Measurements from ENCODE around the gene APOA1. TPM values are rescaled to one million over a fixed set of nuclear protein-coding genes. Genes with fewer than 3 reads are reported as not detected.

The APOA1 gene
- total RNA-seq, 2 experiments from 2014 or later: 0.47 to 0.77 TPM

DNA sequence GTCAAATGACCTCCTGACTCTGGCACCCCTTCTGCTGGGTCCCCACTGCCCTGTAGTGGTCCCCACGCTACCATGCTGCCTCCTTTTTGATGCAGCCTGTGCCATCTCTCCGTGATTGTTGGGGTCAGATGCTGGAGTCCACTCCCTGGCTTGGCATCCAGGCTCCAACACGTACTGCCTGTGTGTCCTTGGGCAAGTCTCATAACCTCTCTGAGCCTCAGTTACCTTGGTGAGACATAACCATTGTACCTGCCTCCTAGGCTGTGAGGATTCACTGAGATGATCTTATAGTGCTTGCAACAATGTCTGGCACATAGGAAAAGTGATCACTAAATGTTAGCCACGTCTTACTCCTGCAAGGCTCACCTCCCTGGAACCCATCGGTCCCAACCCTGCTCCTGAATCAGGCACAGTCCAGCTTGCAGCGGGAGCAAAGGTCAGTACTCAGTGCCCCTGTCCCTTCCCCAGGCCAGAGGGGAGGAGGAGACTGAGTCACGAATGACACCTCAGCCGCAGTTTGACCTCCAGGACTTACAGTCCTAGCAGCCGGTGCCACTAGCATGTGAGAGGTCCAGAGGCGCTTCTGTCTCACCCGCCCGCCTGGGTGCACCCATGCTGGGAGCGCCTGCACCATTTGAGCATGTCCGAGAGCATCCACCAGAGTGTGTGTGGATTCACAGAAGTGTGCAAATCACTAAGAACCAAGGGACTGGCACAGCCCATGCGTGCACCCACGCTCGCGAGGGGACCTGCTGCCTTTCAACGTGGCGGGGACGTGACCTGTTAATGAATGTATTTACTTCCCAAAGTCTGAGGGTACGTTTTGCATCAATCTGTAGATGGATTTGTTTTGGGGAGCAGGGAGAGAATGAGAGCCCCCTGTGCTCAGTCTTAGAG, 11.3 kb downstream of the APOA1 start:
- intact Hi-C loops (cut with DNase I, micrococcal nuclease): no loop called here
- Histone ChIP-seq H3K27ac (ENCODE audit: low read depth in 1 of 2, low read length in 2 of 2) (no peak overlapping the region), H3K4me1 (ENCODE audit: insufficient read depth, low read length) (no peaks in the 10 kb centered on the region), H3K4me3 (ENCODE audit: low read length) (no peak overlapping the region), H3K27me3 (ENCODE audit: control insufficient read depth in 1 of 2, insufficient read depth in 2 of 2, low read length in 2 of 2) (no peaks in the 10 kb centered on the region), H3K36me3 (ENCODE audit: insufficient read depth, low read length) (no peaks in the 10 kb centered on the region), H3K9me3 (ENCODE audit: control insufficient read depth in 1 of 2, insufficient read depth in 1 of 2, low read length in 2 of 2) (no peaks in the 10 kb centered on the region)
- Mint-ChIP-seq H3K4me1 (ENCODE audit: low read depth) (no peaks in the 10 kb centered on the region), H3K9me3 (no peaks in the 10 kb centered on the region), H3K27ac (no peak overlapping the region), H3K4me3 (no peak overlapping the region), H3K36me3 (ENCODE audit: low read depth) (no peaks in the 10 kb centered on the region), H3K27me3 (no peaks in the 10 kb centered on the region)
- TF ChIP-seq, protein P1, sequence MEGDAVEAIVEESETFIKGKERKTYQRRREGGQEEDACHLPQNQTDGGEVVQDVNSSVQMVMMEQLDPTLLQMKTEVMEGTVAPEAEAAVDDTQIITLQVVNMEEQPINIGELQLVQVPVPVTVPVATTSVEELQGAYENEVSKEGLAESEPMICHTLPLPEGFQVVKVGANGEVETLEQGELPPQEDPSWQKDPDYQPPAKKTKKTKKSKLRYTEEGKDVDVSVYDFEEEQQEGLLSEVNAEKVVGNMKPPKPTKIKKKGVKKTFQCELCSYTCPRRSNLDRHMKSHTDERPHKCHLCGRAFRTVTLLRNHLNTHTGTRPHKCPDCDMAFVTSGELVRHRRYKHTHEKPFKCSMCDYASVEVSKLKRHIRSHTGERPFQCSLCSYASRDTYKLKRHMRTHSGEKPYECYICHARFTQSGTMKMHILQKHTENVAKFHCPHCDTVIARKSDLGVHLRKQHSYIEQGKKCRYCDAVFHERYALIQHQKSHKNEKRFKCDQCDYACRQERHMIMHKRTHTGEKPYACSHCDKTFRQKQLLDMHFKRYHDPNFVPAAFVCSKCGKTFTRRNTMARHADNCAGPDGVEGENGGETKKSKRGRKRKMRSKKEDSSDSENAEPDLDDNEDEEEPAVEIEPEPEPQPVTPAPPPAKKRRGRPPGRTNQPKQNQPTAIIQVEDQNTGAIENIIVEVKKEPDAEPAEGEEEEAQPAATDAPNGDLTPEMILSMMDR (IDR thresholded peaks at IDR 0.05): no peak
- ChIA-PET CTCF (no interaction called here), POLR2A (interaction anchor here (1.1 to 1.8 kb wide), 2 partner anchors 10 to 27 kb away, joined by 3 to 4 read pairs; no protein-coding TSS in a partner anchor)
- no peak for ATAC-seq (ENCODE audit: poor library complexity)
- no peak for DNase-seq

DNA sequence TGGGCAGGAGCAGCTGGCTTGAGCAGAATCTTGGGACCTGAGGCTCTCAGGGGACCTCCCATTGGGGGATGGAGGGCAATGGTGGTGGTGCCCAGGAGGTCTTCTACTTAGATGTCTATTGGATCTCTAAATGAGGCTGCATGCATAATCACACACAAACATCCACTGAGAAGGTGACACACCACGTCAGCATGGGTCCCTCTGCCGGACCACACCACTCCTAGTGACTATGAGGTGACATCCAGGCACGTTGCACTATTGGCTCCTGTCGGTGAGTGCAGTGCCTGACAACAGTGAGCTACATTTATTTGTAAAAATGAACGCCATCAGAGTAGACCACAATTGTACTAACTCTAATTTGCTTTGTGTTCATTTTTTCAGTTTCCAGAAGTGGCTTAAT, 12.0 kb downstream of the APOA1 start:
- POLR2A ChIA-PET: interaction anchor here (1.1 kb wide), 1 partner anchor 28 kb away, joined by 3 read pairs; no protein-coding TSS in a partner anchor

GRCh38 chr11:116823031-116823843, 14.2 kb downstream of the APOA1 start, which contains the start of gene APOA4:
Gene APOA4 (minus strand): TSS chr11:116823304. CDS start chr11:116823191, 113 bp downstream.
- Histone ChIP-seq H3K36me3 (ENCODE audit: insufficient read depth, low read length) (no peaks in the 10 kb centered on the region), H3K27me3 (ENCODE audit: control insufficient read depth in 1 of 2, insufficient read depth in 2 of 2, low read length in 2 of 2) (no peaks in the 10 kb centered on the region), H3K4me1 (ENCODE audit: insufficient read depth, low read length) (no peaks in the 10 kb centered on the region), H3K27ac (ENCODE audit: low read depth in 1 of 2, low read length in 2 of 2) (no peak within 1 kb of the TSS), H3K4me3 (ENCODE audit: low read length) (no peak within 1 kb of the TSS), H3K9me3 (ENCODE audit: control insufficient read depth in 1 of 2, insufficient read depth in 1 of 2, low read length in 2 of 2) (no peaks in the 10 kb centered on the region)
- no peaks in the 10 kb centered on the region for H3K27me3 Mint-ChIP-seq
- POLR2A ChIA-PET: no interaction called here
- ATAC-seq (ENCODE audit: poor library complexity) (no peak), DNase-seq (no peak)
- intact Hi-C loops (cut with DNase I, micrococcal nuclease): no loop called here
- CTCF ChIA-PET: interaction anchor here (0.5 to 2.0 kb wide), 2 partner anchors 11 to 13 kb away, joined by 3 to 5 read pairs; no protein-coding TSS in a partner anchor
- H3K36me3 Mint-ChIP-seq (ENCODE audit: low read depth): no peaks in the 10 kb centered on the region
- no peak within 1 kb of the TSS for H3K4me3 Mint-ChIP-seq
- no peaks in the 10 kb centered on the region for H3K9me3 Mint-ChIP-seq
- H3K4me1 Mint-ChIP-seq (ENCODE audit: low read depth): no peaks in the 10 kb centered on the region
- no peak within 1 kb of the TSS for H3K27ac Mint-ChIP-seq
- TF ChIP-seq, protein P1 (IDR thresholded peaks at IDR 0.05): no peak

More for the DNA sequence above, 12.0 kb downstream of the APOA1 start:
- no peaks in the 10 kb centered on the region for H3K9me3 ChIP-seq (ENCODE audit: control insufficient read depth in 1 of 2, insufficient read depth in 1 of 2, low read length in 2 of 2)
- CTCF ChIA-PET: no interaction called here
- intact Hi-C loops (cut with DNase I, micrococcal nuclease): no loop called here
- ATAC-seq (ENCODE audit: poor library complexity): no peak
- TF ChIP-seq, protein P1 (IDR thresholded peaks at IDR 0.05): no peak
- no peaks in the 10 kb centered on the region for H3K36me3 ChIP-seq (ENCODE audit: insufficient read depth, low read length)
- no peaks in the 10 kb centered on the region for H3K27me3 Mint-ChIP-seq
- no peaks in the 10 kb centered on the region for H3K9me3 Mint-ChIP-seq
- no peak overlapping the region for H3K4me3 Mint-ChIP-seq
- no peak overlapping the region for H3K27ac ChIP-seq (ENCODE audit: low read depth in 1 of 2, low read length in 2 of 2)
- DNase-seq: no peak
- H3K27me3 ChIP-seq (ENCODE audit: control insufficient read depth in 1 of 2, insufficient read depth in 2 of 2, low read length in 2 of 2): no peaks in the 10 kb centered on the region
- no peak overlapping the region for H3K27ac Mint-ChIP-seq
- H3K36me3 Mint-ChIP-seq (ENCODE audit: low read depth): no peaks in the 10 kb centered on the region
- no peak overlapping the region for H3K4me3 ChIP-seq (ENCODE audit: low read length)
- H3K4me1 Mint-ChIP-seq (ENCODE audit: low read depth): no peaks in the 10 kb centered on the region
- no peaks in the 10 kb centered on the region for H3K4me1 ChIP-seq (ENCODE audit: insufficient read depth, low read length)

Measured in CD4-positive, alpha-beta T cell (primary cell).